Nephron (organoid): ENCODE results near the gene ITGA3.

Experiments
- H3K27ac Mint-ChIP-seq, 3 experiments: 2 replicates each; pipeline ENCODE4 v1.8.0; 2020; ENCODE audit warnings: mixed read lengths in 3 of 3, mild to moderate bottlenecking in 2 of 3, moderate library complexity in 1 of 3
- H3K27me3 Mint-ChIP-seq: 2 replicates; pipeline ENCODE4 v1.8.0; 2021; ENCODE audit warnings: low read depth, mild to moderate bottlenecking, moderate library complexity, mixed read lengths
- H3K36me3 Mint-ChIP-seq: 2 replicates; pipeline ENCODE4 v1.8.0; 2020; ENCODE audit warnings: low read depth, mixed read lengths
- H3K4me1 Mint-ChIP-seq: 2 replicates; pipeline ENCODE4 v1.8.0; 2020; ENCODE audit warnings: mixed read lengths
- H3K4me3 Mint-ChIP-seq, 3 experiments: 2 replicates each; pipeline ENCODE4 v1.8.0; 2020; ENCODE audit warnings: mild to moderate bottlenecking in 3 of 3, mixed read lengths in 3 of 3, moderate library complexity in 2 of 3
- H3K9me3 Mint-ChIP-seq: 2 replicates; pipeline ENCODE4 v1.8.0; 2020; ENCODE audit warnings: mixed read lengths
- CTCF ChIP-seq, 3 experiments: fragments of 200-600 bp; sonication (generic); IDR thresholded peaks; one replicate each; pipeline ENCODE4 v1.5.0; 2021; ENCODE audit warnings: antibody characterized with exemption in 3 of 3; ENCODE audit not compliant: unreplicated experiment in 3 of 3

The ITGA3 gene

GRCh38 chr17:50096758-50097157 is 40.8 kb downstream of the ITGA3 start:
- Mint-ChIP-seq H3K4me3 (peak overlapping the region; percentile 100), H3K36me3 (peaks cover 15% of the 10 kb centered on the region), H3K27me3 (peaks cover 8% of the 10 kb centered on the region), H3K4me1 (peaks cover 42% of the 10 kb centered on the region), H3K27ac (no peak overlapping the region), H3K9me3 (no peaks in the 10 kb centered on the region)
- TF ChIP-seq CTCF (IDR thresholded peaks at IDR 0.05; ENCODE audit: unreplicated experiment in 3 of 3) = no peak

GRCh38 chr17:50097455-50097854 is 41.5 kb downstream of the ITGA3 start:
- peak overlapping the region; percentile 69 to 100 (median 77) for H3K4me3 Mint-ChIP-seq
- no peak overlapping the region for H3K27ac Mint-ChIP-seq
- peaks cover 3% of the 10 kb centered on the region for H3K27me3 Mint-ChIP-seq
- H3K9me3 Mint-ChIP-seq = no peaks in the 10 kb centered on the region
- H3K4me1 Mint-ChIP-seq = peaks cover 49% of the 10 kb centered on the region
- peaks cover 15% of the 10 kb centered on the region for H3K36me3 Mint-ChIP-seq
- no peak for TF ChIP-seq CTCF (IDR thresholded peaks at IDR 0.05; ENCODE audit: unreplicated experiment in 3 of 3)

- Mint-ChIP-seq H3K4me1 (peaks cover 54% of the 10 kb centered on the region), H3K4me3 (peak overlapping the region; percentile 61 to 100 (median 77)), H3K27ac (peak overlapping the region in 1 of 3 experiments; percentile 21), H3K36me3 (peaks cover 15% of the 10 kb centered on the region), H3K27me3 (peaks cover 3% of the 10 kb centered on the region), H3K9me3 (no peaks in the 10 kb centered on the region)
- TF ChIP-seq CTCF (IDR thresholded peaks at IDR 0.05; ENCODE audit: unreplicated experiment in 3 of 3) = no peak
These were observed 42.0 kb downstream of the ITGA3 start for GRCh38 chr17:50097926-50098325.

GRCh38 chr17:50098583-50098982 is 42.7 kb downstream of the ITGA3 start:
- TF ChIP-seq CTCF (IDR thresholded peaks at IDR 0.05; ENCODE audit: unreplicated experiment in 3 of 3) = no peak
- Mint-ChIP-seq H3K9me3 (no peaks in the 10 kb centered on the region), H3K27me3 (peaks cover 3% of the 10 kb centered on the region), H3K36me3 (peaks cover 15% of the 10 kb centered on the region), H3K4me1 (peaks cover 60% of the 10 kb centered on the region), H3K27ac (peak overlapping the region in 2 of 3 experiments; percentile 10 to 21), H3K4me3 (peak overlapping the region in 2 of 3 experiments; percentile 24 to 47)

- no peaks in the 10 kb centered on the region for H3K9me3 Mint-ChIP-seq
- peak overlapping the region in 2 of 3 experiments; percentile 24 to 47 for H3K4me3 Mint-ChIP-seq
- H3K27me3 Mint-ChIP-seq = peaks cover 3% of the 10 kb centered on the region
- peak overlapping the region in 2 of 3 experiments; percentile 10 to 21 for H3K27ac Mint-ChIP-seq
- H3K4me1 Mint-ChIP-seq = peaks cover 60% of the 10 kb centered on the region
- peaks cover 15% of the 10 kb centered on the region for H3K36me3 Mint-ChIP-seq
- TF ChIP-seq CTCF (IDR thresholded peaks at IDR 0.05; ENCODE audit: unreplicated experiment in 3 of 3) = no peak
These were observed 43.1 kb downstream of the ITGA3 start for GRCh38 chr17:50099003-50099402.

GRCh38 chr17:50100480-50100883 is 44.6 kb downstream of the ITGA3 start:
- Mint-ChIP-seq H3K27ac (peak overlapping the region; percentile 79 to 94 (median 90)), H3K36me3 (peaks cover 22% of the 10 kb centered on the region), H3K27me3 (peaks cover 3% of the 10 kb centered on the region), H3K9me3 (no peaks in the 10 kb centered on the region), H3K4me1 (peaks cover 54% of the 10 kb centered on the region), H3K4me3 (peak overlapping the region in 2 of 3 experiments; percentile 33 to 56)
- TF ChIP-seq CTCF (IDR thresholded peaks at IDR 0.05; ENCODE audit: unreplicated experiment in 3 of 3) = no peak
